ENCODE data around the gene ITPK1. TPM values are rescaled to one million over a fixed set of nuclear protein-coding genes. Genes with fewer than 3 reads are reported as not detected.

Gene ITPK1
- polyA plus RNA-seq, 4 donors, result 98.8 to 153 (median 138) TPM

GRCh38 chr14:92994942-92995341 lies 120.8 kb downstream of the ITPK1 start:
- H3K27me3 ChIP-seq (ENCODE audit: control insufficient read depth in 3 of 3, insufficient read depth in 3 of 3, low read length in 3 of 3), result no peaks in the 10 kb centered on the region
- FAIRE-seq (no peak), DNase-seq (no peak)
- no peak overlapping the region for H3K4me3 ChIP-seq (ENCODE audit: low read depth in 1 of 3, low read length in 3 of 3)
- H3K4me1 ChIP-seq (ENCODE audit: control insufficient read depth in 3 of 3, insufficient read depth in 2 of 3, low read depth in 1 of 3, low read length in 2 of 3), result peaks cover 0 to 37% (median 0%) of the 10 kb centered on the region in 3 donors
- peaks cover 0 to 90% (median 14%) of the 10 kb centered on the region in 3 donors for H3K36me3 ChIP-seq (ENCODE audit: control insufficient read depth in 3 of 3, insufficient read depth in 2 of 3, low read depth in 1 of 3, low read length in 3 of 3)
- WGBS, 3 donors, result 95 to 96% (median 96%) methylated on average over 10 to 11 of the region's 11 CpGs
- no peak overlapping the region for H3K27ac ChIP-seq (ENCODE audit: low read depth in 1 of 3, low read length in 2 of 3)
- peaks cover 0 to 8% of the 10 kb centered on the region in 2 donors for H3K9me3 ChIP-seq (ENCODE audit: control insufficient read depth in 2 of 2, insufficient read depth in 1 of 2, low read depth in 1 of 2, low read length in 1 of 2)

GRCh38 chr14:92994131-92994676 lies 121.5 kb downstream of the ITPK1 start:
- 79 to 88% (median 80%) methylated on average over 11 to 12 of the region's 12 CpGs for WGBS, 3 donors
- H3K27me3 ChIP-seq (ENCODE audit: control insufficient read depth in 3 of 3, insufficient read depth in 3 of 3, low read length in 3 of 3), result no peaks in the 10 kb centered on the region
- H3K36me3 ChIP-seq (ENCODE audit: control insufficient read depth in 3 of 3, insufficient read depth in 2 of 3, low read depth in 1 of 3, low read length in 3 of 3), result peaks cover 0 to 91% (median 16%) of the 10 kb centered on the region in 3 donors
- H3K9me3 ChIP-seq (ENCODE audit: control insufficient read depth in 2 of 2, insufficient read depth in 1 of 2, low read depth in 1 of 2, low read length in 1 of 2), result peaks cover 0 to 13% of the 10 kb centered on the region in 2 donors
- DNase-seq (no peak), FAIRE-seq (no peak)
- no peak overlapping the region for H3K4me3 ChIP-seq (ENCODE audit: low read depth in 1 of 3, low read length in 3 of 3)
- H3K27ac ChIP-seq (ENCODE audit: low read depth in 1 of 3, low read length in 2 of 3), result peak overlapping the region in 1 of 3 donors; percentile 24
- peaks cover 0 to 37% (median 0%) of the 10 kb centered on the region in 3 donors for H3K4me1 ChIP-seq (ENCODE audit: control insufficient read depth in 3 of 3, insufficient read depth in 2 of 3, low read depth in 1 of 3, low read length in 2 of 3)

- DNase-seq, result no peak
- WGBS, 3 donors, result 80 to 91% (median 87%) methylated on average over 9 of the region's 9 CpGs
- FAIRE-seq, result no peak
- H3K9me3 ChIP-seq (ENCODE audit: control insufficient read depth in 2 of 2, insufficient read depth in 1 of 2, low read depth in 1 of 2, low read length in 1 of 2), result peaks cover 0 to 13% of the 10 kb centered on the region in 2 donors
- H3K27ac ChIP-seq (ENCODE audit: low read depth in 1 of 3, low read length in 2 of 3), result no peak overlapping the region
- no peak overlapping the region for H3K4me3 ChIP-seq (ENCODE audit: low read depth in 1 of 3, low read length in 3 of 3)
- peaks cover 0 to 93% (median 14%) of the 10 kb centered on the region in 3 donors for H3K36me3 ChIP-seq (ENCODE audit: control insufficient read depth in 3 of 3, insufficient read depth in 2 of 3, low read depth in 1 of 3, low read length in 3 of 3)
- peaks cover 0 to 37% (median 0%) of the 10 kb centered on the region in 3 donors for H3K4me1 ChIP-seq (ENCODE audit: control insufficient read depth in 3 of 3, insufficient read depth in 2 of 3, low read depth in 1 of 3, low read length in 2 of 3)
- H3K27me3 ChIP-seq (ENCODE audit: control insufficient read depth in 3 of 3, insufficient read depth in 3 of 3, low read length in 3 of 3), result no peaks in the 10 kb centered on the region
These were observed 122.4 kb downstream of the ITPK1 start for GRCh38 chr14:92993302-92993701.

- FAIRE-seq, result no peak
- DNase-seq, result no peak
- Histone ChIP-seq H3K36me3 (ENCODE audit: control insufficient read depth in 3 of 3, insufficient read depth in 2 of 3, low read depth in 1 of 3, low read length in 3 of 3) (peaks cover 0 to 96% (median 15%) of the 10 kb centered on the region in 3 donors), H3K27ac (ENCODE audit: low read depth in 1 of 3, low read length in 2 of 3) (peak overlapping the region in 1 of 3 donors; percentile 62), H3K9me3 (ENCODE audit: control insufficient read depth in 2 of 2, insufficient read depth in 1 of 2, low read depth in 1 of 2, low read length in 1 of 2) (peaks cover 0 to 13% of the 10 kb centered on the region in 2 donors), H3K4me1 (ENCODE audit: control insufficient read depth in 3 of 3, insufficient read depth in 2 of 3, low read depth in 1 of 3, low read length in 2 of 3) (peaks cover 0 to 37% (median 0%) of the 10 kb centered on the region in 3 donors), H3K27me3 (ENCODE audit: control insufficient read depth in 3 of 3, insufficient read depth in 3 of 3, low read length in 3 of 3) (no peaks in the 10 kb centered on the region), H3K4me3 (ENCODE audit: low read depth in 1 of 3, low read length in 3 of 3) (no peak overlapping the region)
- WGBS, 3 donors, result 92 to 99% (median 96%) methylated on average over 8 of the region's 8 CpGs
These were observed 124.2 kb downstream of the ITPK1 start for GRCh38 chr14:92991536-92991935.

GRCh38 chr14:92990456-92991430 lies 125.0 kb downstream of the ITPK1 start:
- no peaks in the 10 kb centered on the region for H3K27me3 ChIP-seq (ENCODE audit: control insufficient read depth in 3 of 3, insufficient read depth in 3 of 3, low read length in 3 of 3)
- DNase-seq (no peak), FAIRE-seq (no peak)
- no peak overlapping the region for H3K4me3 ChIP-seq (ENCODE audit: low read depth in 1 of 3, low read length in 3 of 3)
- H3K36me3 ChIP-seq (ENCODE audit: control insufficient read depth in 3 of 3, insufficient read depth in 2 of 3, low read depth in 1 of 3, low read length in 3 of 3), result peaks cover 0 to 96% (median 15%) of the 10 kb centered on the region in 3 donors
- peak overlapping the region in 1 of 3 donors; percentile 62 for H3K27ac ChIP-seq (ENCODE audit: low read depth in 1 of 3, low read length in 2 of 3)
- WGBS, 3 donors, result 70 to 93% (median 87%) methylated on average over 22 of the region's 22 CpGs
- H3K9me3 ChIP-seq (ENCODE audit: control insufficient read depth in 2 of 2, insufficient read depth in 1 of 2, low read depth in 1 of 2, low read length in 1 of 2), result peaks cover 0 to 13% of the 10 kb centered on the region in 2 donors
- H3K4me1 ChIP-seq (ENCODE audit: control insufficient read depth in 3 of 3, insufficient read depth in 2 of 3, low read depth in 1 of 3, low read length in 2 of 3), result peaks cover 0 to 42% (median 0%) of the 10 kb centered on the region in 3 donors

GRCh38 chr14:92988786-92989755 lies 126.7 kb downstream of the ITPK1 start:
- Histone ChIP-seq H3K4me1 (ENCODE audit: control insufficient read depth in 3 of 3, insufficient read depth in 2 of 3, low read depth in 1 of 3, low read length in 2 of 3) (peaks cover 0 to 47% (median 4%) of the 10 kb centered on the region in 3 donors), H3K27ac (ENCODE audit: low read depth in 1 of 3, low read length in 2 of 3) (peak overlapping the region in 1 of 3 donors; percentile 10), H3K4me3 (ENCODE audit: low read depth in 1 of 3, low read length in 3 of 3) (no peak overlapping the region), H3K36me3 (ENCODE audit: control insufficient read depth in 3 of 3, insufficient read depth in 2 of 3, low read depth in 1 of 3, low read length in 3 of 3) (peaks cover 0 to 83% (median 15%) of the 10 kb centered on the region in 3 donors), H3K27me3 (ENCODE audit: control insufficient read depth in 3 of 3, insufficient read depth in 3 of 3, low read length in 3 of 3) (no peaks in the 10 kb centered on the region), H3K9me3 (ENCODE audit: control insufficient read depth in 2 of 2, insufficient read depth in 1 of 2, low read depth in 1 of 2, low read length in 1 of 2) (peaks cover 0 to 13% of the 10 kb centered on the region in 2 donors)
- FAIRE-seq, result no peak
- WGBS, 3 donors, result 89 to 96% (median 96%) methylated on average over 14 of the region's 14 CpGs
- DNase-seq, result no peak

GRCh38 chr14:92987713-92988510 lies 127.8 kb downstream of the ITPK1 start:
- FAIRE-seq, result no peak
- no peaks in the 10 kb centered on the region for H3K27me3 ChIP-seq (ENCODE audit: control insufficient read depth in 3 of 3, insufficient read depth in 3 of 3, low read length in 3 of 3)
- WGBS, 3 donors, result 90 to 94% (median 94%) methylated on average over 19 to 25 of the region's 25 CpGs
- H3K36me3 ChIP-seq (ENCODE audit: control insufficient read depth in 3 of 3, insufficient read depth in 2 of 3, low read depth in 1 of 3, low read length in 3 of 3), result peaks cover 0 to 76% (median 15%) of the 10 kb centered on the region in 3 donors
- H3K27ac ChIP-seq (ENCODE audit: low read depth in 1 of 3, low read length in 2 of 3), result no peak overlapping the region
- no peak overlapping the region for H3K4me3 ChIP-seq (ENCODE audit: low read depth in 1 of 3, low read length in 3 of 3)
- peaks cover 0 to 13% of the 10 kb centered on the region in 2 donors for H3K9me3 ChIP-seq (ENCODE audit: control insufficient read depth in 2 of 2, insufficient read depth in 1 of 2, low read depth in 1 of 2, low read length in 1 of 2)
- no peak for DNase-seq
- H3K4me1 ChIP-seq (ENCODE audit: control insufficient read depth in 3 of 3, insufficient read depth in 2 of 3, low read depth in 1 of 3, low read length in 2 of 3), result peaks cover 0 to 44% (median 4%) of the 10 kb centered on the region in 3 donors

Data from small intestine (tissue), 7 donors.